Measurements from ENCODE around the gene PHAX.
"Not testable (repeated sequence)": the region's sequence is repeated elsewhere in the genome, so short reads cannot be mapped to it uniquely, and the experiment has no call there.

The PHAX gene

DNA sequence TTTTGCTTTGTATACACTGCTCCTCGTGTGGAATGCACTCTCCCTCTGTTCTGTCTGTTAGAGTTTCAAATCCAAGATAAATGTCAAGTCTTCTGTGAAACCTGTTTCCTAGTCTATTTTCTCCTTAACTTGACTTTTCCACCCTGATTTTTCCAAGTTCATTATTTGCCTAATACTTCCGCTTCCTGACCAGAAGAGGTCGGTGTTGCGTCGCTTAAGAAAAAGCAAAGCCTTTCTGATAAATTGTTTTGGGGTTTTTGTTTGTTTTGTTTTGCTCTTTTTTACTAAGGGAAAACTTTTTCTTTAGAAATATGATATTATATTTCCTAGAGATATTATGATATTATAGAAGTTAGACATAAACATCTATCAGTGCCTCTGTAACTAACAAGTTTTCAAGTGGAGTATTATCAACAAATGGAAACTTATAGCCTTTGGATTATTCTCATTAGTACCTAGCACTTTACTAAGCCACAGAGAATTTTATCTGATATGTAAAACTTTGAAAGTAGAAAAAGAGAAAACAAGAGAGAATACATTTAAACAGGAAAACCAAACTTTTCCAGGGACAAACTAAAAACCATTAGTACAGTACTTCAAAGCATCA is 55.8 kb downstream of the PHAX start:
- DNase-seq (ENCODE audit: low spot score) = no peak
- no peak overlapping the region for H3K27ac ChIP-seq
- H3K4me3 ChIP-seq = no peak overlapping the region
- peak; percentile 56 for TF ChIP-seq CTCF (IDR thresholded peaks at IDR 0.05)

GRCh38 chr5:126658561-126658960 is 57.8 kb downstream of the PHAX start:
- DNase-seq (ENCODE audit: low spot score) = no peak
- Histone ChIP-seq H3K4me3 (no peak overlapping the region), H3K27ac (no peak overlapping the region)
- no peak for TF ChIP-seq CTCF (IDR thresholded peaks at IDR 0.05)

DNA sequence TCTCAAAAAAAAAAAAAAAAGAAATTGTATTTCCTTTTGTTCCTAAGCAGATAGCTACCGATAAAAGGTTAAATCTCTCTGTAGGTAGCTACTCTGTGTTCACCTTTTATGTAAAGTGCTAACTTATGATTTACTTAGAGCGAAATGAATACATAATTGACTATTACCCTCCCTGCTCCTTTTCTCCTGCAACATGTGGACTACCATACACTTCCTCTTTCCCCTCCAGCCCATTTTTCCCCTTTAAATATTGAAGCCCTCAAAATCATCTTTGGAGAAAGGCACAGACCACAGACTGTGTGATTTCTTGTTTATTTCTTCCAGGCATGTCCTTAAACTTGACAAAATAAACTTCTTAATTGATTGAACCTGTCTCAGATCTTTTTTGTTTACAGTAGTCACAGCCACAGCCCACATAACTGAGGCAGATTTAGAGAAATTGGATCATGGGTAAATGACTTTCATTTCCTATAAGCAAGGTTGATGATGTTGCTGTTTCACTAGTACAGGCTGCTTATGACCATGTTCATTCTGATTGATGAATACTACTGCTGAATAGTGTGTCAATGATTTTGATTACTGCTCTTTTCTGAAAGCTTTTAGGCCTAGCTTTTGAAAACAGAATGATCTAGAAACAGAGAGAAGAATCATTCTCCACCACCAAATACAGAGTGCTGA is 59.2 kb downstream of the PHAX start:
- no peak for TF ChIP-seq CTCF (IDR thresholded peaks at IDR 0.05)
- no peak overlapping the region for H3K4me3 ChIP-seq
- H3K27ac ChIP-seq = no peak overlapping the region
- no peak for DNase-seq (ENCODE audit: low spot score)

DNA sequence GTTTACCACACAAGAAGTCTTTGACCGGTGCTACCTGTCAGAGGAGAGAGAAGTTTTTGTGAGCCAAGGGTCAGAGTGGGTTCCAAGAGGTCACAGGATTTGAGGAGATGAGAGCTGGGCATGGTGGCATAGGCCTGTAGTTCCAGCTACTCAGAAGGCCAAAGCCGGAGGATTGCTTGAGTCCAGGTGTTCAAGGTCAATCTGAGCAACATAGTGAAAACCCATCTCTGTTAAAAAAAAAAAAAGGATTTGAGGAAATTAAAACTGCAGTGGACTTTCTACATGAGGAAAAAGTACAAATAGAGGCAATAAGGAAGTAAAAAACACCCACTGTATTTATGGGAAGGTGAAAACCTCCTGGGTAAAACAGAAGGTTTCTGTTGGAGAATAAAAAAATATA is 63.8 kb downstream of the PHAX start:
- H3K4me3 ChIP-seq = no peak overlapping the region
- no peak overlapping the region for H3K27ac ChIP-seq
- no peak for DNase-seq (ENCODE audit: low spot score)
- no peak for TF ChIP-seq CTCF (IDR thresholded peaks at IDR 0.05)

GRCh38 chr5:126670109-126670508 is 69.4 kb downstream of the PHAX start:
- H3K4me3 ChIP-seq; H3K27ac ChIP-seq; DNase-seq (ENCODE audit: low spot score): not testable (repeated sequence)

GRCh38 chr5:126671681-126672080 is 70.9 kb downstream of the PHAX start:
- not testable (repeated sequence) for H3K27ac ChIP-seq; H3K4me3 ChIP-seq; DNase-seq (ENCODE audit: low spot score)

- DNase-seq (ENCODE audit: low spot score) = no peak
Observed at GRCh38 chr5:126673477-126673876, 72.7 kb downstream of the PHAX start.

More at GRCh38 chr5:126673477-126673876, 72.7 kb downstream of the PHAX start:
- H3K27ac ChIP-seq = no peak overlapping the region
- TF ChIP-seq CTCF (IDR thresholded peaks at IDR 0.05) = no peak
- no peak overlapping the region for H3K4me3 ChIP-seq
